Measurements from ENCODE around the gene MESD.
"Not testable (repeated sequence)": the region's sequence is repeated elsewhere in the genome, so short reads cannot be mapped to it uniquely, and the experiment has no call there.

Gene MESD

GRCh38 chr15:80967991-80968510 is 21.6 kb downstream of the MESD start:
- FAIRE-seq (no peak), DNase-seq (ENCODE audit: extremely low spot score, insufficient read length, low read depth) (no peak)

DNA sequence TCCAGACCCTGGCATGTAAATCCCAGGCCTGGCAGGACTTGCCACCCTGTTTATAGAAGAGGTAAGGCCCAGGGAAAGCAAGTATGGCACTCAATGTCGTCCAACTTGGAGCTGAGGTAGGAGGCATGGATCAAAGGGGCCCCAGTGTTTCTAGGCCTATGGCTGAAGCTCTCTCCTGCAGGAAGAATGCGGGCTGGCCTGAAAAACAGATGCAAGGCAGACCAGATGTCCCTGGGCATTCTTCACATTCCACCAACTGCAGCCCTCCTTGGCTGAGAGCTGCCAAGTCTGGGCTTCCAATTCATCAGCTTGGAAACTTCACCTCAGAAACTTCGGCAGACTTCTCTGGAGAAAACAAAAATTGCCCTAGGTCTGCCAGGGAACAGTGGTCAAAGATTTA is 22.2 kb downstream of the MESD start:
- FAIRE-seq (no peak), DNase-seq (ENCODE audit: extremely low spot score, insufficient read length, low read depth) (no peak)

- FAIRE-seq = no peak
- DNase-seq (ENCODE audit: extremely low spot score, insufficient read length, low read depth) = no peak
Measured at GRCh38 chr15:80966431-80967197, 23.0 kb downstream of the MESD start.

GRCh38 chr15:80965454-80965853 is 24.2 kb downstream of the MESD start:
- FAIRE-seq; DNase-seq (ENCODE audit: extremely low spot score, insufficient read length, low read depth): not testable (repeated sequence)

DNA sequence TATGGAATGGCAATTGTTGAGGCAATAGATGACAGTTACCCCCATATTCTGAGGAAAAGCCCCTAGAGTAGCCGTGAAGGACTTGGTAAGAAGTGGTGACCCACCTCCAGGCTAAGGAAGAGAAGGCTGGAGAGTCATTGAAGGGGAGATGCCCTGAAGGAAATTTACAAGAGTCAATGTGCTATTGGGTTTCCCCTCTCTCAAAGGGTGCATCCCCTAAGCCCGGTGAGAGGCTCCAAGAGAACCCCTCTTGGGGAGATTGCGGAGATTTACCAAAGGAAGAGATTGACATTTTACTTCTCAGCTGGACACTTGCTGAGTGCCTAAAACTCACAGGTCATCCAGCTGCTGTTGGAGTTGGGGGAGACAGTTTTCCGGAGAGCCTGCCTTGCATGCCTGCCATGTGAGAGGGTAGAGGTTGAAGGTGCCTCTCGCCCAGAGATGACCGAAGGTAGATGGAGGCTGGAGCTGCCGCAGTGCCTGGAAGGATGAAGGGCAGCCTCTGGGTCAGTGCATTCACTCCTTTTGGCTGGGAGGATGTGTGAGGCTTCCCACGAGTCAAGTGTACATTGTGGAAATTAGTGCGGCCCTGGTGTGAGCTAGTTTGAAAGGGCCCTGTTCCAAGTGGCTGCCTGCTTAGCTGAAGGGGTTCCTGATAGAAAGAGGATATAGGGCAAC is 30.7 kb downstream of the MESD start:
- DNase-seq (ENCODE audit: extremely low spot score, insufficient read length, low read depth) (no peak), FAIRE-seq (no peak)

DNA sequence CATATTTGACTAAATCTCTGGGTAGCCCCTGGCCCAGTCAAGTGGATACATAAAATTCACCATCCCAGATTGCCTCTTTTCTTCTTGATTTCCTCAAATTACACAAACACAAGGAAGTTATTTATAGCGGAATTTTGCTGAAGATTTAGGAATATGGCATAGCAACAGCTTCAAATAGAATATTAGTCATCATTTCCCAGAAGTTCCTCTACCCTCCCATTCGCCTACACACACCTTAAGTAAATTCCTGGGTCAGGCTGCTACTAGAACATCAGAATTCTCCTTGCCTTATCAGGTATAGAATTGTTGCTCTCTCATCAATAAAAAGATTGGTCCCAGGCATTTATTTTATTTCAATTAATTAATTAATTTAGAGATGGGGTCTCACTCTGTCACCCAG is 31.6 kb downstream of the MESD start:
- FAIRE-seq (no peak), DNase-seq (ENCODE audit: extremely low spot score, insufficient read length, low read depth) (no peak)

- FAIRE-seq (no peak), DNase-seq (ENCODE audit: extremely low spot score, insufficient read length, low read depth) (no peak)
Measured at GRCh38 chr15:80957556-80957955, 32.1 kb downstream of the MESD start.

DNA sequence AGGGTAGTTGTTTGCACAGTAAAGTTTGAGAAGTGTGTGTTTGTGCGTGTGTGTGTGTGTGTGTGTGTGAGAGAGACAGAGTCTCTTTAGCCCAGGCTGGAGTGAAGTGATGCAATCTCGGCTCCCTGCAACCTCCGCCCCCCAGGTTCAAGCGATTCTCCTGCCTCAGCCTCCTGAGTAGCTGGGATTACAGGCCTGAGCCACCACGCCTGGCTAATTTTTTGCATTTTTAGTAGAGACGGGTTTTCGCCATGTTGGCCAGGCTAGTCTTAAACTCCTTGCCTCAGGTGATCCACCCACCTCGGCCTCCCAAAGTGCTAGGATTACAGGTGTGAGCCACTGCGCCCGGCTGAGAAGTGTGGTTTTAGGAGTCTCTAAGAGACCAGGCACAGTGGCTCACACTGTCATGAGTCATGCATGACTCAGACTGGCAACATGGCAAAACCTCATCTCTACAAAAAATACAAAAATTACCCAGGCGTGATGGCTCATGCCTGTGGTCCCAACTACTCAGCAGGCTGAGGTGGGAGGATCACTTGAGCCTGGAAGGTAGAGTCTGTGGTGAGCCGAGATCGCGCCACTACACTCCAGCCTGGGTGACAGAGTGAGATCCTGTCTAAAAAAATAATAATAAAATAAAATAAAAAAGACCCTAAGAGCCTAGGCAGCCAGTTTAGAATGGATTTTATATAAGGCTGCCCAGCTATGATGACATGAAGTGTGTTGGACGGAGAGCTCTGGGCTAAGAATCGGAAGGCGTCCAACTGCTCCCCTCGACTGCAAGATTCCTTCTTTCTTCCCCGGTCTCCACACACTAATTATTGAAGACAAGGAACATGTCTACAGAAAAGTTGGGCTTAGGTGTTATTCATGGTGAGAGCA is 33.8 kb downstream of the MESD start:
- FAIRE-seq; DNase-seq (ENCODE audit: extremely low spot score, insufficient read length, low read depth): not testable (repeated sequence)

- FAIRE-seq = no peak
- DNase-seq (ENCODE audit: extremely low spot score, insufficient read length, low read depth) = no peak
Measured at GRCh38 chr15:80953953-80954778, 35.5 kb downstream of the MESD start.

DNA sequence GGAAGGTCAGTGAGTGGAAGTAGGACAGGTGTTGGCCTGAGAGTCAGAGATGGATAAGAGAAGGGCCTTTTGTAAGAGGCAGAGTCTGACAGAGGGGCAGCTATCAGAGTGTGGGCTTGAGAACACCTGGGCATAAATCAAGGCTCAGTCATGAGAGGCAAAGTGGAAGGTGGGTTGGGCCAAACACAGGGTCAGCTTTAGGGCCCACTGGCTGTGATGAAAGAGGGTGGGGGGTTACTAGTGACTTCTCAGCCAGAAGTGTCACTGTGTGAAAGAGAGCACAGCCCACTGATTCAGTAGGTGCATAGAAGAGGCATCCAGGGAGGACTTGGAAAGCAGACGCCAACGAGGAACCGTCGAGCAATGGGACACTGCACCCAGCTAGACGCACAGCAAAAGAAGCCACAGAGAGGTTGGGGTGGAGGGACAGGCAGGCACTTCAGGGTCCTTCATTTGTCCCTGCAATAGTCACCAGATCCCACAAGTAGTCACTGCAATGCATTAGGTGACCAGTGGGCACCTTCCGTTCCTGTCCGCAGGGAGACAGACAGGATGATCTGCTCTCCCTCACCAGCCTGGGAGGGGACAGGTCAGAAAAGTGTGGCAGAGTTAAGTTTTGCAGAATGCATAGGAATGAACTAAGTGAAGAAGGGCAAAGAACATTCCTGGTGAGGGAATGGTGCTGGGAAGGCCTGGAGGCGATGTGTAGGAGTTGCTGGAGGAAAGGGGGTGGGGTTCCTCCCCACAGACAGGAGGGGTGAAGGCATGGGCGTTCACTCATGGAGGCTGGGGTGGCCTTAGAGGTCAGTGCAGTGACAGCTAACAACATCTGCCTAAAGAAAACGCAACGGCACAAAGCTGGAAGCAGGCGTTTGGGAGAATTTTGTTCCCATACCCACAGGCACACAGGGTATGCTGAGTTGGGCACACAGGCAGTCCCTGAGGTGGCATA is 36.3 kb downstream of the MESD start:
- FAIRE-seq (no peak), DNase-seq (ENCODE audit: extremely low spot score, insufficient read length, low read depth) (no peak)

GRCh38 chr15:80951941-80952340 is 37.7 kb downstream of the MESD start:
- no peak for DNase-seq (ENCODE audit: extremely low spot score, insufficient read length, low read depth)
- FAIRE-seq = no peak

DNA sequence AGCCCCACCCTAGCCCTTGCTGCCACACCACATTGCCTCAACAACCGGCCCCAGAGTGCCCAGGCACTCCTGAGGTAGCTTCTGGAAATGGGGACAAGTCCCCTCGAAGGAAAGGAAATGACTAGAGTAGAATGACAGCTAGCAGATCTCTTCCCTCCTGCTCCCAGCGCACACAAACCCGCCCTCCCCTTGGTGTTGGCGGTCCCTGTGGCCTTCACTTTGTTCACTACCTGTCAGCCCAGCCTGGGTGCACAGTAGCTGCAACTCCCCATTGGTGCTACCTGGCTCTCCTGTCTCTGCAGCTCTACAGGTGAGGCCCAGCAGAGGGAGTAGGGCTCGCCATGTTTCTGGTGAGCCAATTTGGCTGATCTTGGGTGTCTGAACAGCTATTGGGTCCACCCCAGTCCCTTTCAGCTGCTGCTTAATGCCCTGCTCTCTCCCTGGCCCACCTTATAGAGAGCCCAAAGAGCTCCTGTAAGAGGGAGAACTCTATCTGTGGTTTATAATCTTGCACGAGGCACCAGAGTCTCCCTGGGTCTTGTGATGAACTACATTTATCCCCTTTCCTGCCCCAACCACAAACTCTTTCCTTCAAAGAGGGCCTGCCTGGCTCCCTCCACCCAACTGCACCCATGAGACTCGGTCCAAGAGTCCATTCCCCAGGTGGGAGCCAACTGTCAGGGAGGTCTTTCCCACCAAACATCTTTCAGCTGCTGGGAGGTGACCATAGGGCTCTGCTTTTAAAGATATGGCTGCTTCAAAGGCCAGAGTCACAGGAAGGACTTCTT is 39.1 kb downstream of the MESD start:
- DNase-seq (ENCODE audit: extremely low spot score, insufficient read length, low read depth) (no peak), FAIRE-seq (no peak)

DNA sequence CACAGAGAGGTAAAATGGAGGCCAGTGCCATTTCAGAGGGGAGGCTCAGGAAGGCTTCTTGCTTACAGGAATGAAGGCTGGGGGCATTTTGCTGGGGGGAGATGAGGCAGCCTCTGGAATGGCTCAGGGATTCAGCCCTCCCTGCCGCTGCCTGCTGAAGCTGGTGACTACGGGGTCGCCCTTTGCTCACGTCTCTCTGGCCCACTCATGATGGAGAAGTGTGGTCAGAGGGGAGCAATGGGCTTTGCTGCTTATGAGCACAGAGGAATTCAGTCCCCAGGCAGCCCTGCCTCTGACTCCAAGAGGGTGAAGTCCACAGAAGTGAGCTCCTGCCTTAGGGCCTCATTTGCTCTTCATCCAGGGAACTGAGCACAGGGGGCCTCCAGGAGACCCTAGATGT is 39.9 kb downstream of the MESD start:
- FAIRE-seq (no peak), DNase-seq (ENCODE audit: extremely low spot score, insufficient read length, low read depth) (no peak)

DNA sequence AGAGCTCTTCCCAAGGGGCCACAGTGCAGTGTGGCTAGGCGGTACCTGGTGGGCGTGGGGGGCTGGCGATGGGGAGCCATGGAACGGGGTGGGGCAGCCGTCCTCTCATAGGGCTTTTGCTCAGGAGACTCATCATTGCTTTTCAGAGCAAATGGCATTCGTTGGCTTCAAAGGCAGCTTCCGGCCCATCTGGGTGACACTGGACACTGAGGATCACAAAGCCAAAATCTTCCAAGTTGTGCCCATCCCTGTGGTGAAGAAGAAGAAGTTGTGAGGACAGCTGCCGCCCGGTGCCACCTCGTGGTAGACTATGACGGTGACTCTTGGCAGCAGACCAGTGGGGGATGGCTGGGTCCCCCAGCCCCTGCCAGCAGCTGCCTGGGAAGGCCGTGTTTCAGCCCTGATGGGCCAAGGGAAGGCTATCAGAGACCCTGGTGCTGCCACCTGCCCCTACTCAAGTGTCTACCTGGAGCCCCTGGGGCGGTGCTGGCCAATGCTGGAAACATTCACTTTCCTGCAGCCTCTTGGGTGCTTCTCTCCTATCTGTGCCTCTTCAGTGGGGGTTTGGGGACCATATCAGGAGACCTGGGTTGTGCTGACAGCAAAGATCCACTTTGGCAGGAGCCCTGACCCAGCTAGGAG is 40.8 kb downstream of the MESD start:
- no peak for FAIRE-seq
- DNase-seq (ENCODE audit: extremely low spot score, insufficient read length, low read depth) = no peak

GRCh38 chr15:80946576-80946975 is 43.0 kb downstream of the MESD start:
- DNase-seq (ENCODE audit: extremely low spot score, insufficient read length, low read depth) (no peak), FAIRE-seq (no peak)

- FAIRE-seq = no peak
- no peak for DNase-seq (ENCODE audit: extremely low spot score, insufficient read length, low read depth)
Measured at GRCh38 chr15:80945605-80946004, 44.0 kb downstream of the MESD start.

- FAIRE-seq = no peak
- DNase-seq (ENCODE audit: extremely low spot score, insufficient read length, low read depth) = no peak
Measured at GRCh38 chr15:80944818-80945217, 44.8 kb downstream of the MESD start.

Data from GM18507 (cell line).